ENCODE measurements around the gene PRKD1. TPM values are rescaled to one million over a fixed set of nuclear protein-coding genes. Genes with fewer than 3 reads are reported as not detected.

Gene PRKD1
- total and polyA plus RNA-seq, 10 of the 15 experiments (the other 5 are each of a cell fraction or from before 2014, with no cell fraction given): 0.02 to 0.56 TPM; not detected in 8

DNA sequence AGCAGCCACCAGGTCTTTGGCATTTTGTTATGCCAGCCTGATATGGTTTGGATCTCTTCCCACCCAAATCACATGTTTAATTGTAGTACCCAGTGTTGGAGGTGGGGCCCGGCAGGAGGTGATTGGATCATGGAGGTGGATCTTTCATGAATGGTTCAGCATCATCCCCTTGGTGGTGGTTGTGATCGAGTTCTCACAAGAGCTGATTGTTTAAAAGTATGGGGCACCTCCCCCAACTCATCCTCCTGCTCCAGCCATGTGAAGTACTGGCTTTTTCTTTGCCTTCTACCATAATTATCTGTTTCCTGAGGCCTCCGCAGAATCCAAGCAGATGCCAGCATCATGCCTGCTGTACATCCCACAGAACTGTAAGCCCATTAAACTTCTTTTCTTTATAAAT lies 12.8 kb upstream of the PRKD1 start (continued):
- TF ChIP-seq, protein P1, sequence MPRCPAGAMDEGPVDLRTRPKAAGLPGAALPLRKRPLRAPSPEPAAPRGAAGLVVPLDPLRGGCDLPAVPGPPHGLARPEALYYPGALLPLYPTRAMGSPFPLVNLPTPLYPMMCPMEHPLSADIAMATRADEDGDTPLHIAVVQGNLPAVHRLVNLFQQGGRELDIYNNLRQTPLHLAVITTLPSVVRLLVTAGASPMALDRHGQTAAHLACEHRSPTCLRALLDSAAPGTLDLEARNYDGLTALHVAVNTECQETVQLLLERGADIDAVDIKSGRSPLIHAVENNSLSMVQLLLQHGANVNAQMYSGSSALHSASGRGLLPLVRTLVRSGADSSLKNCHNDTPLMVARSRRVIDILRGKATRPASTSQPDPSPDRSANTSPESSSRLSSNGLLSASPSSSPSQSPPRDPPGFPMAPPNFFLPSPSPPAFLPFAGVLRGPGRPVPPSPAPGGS (IDR thresholded peaks at IDR 0.05; ENCODE audit: borderline replicate concordance, insufficient read depth, low read depth, low read length, poor library complexity, severe bottlenecking): no peak
- TF ChIP-seq RELB (IDR thresholded peaks at IDR 0.05; ENCODE audit: low read depth) (no peak), SIN3A (IDR thresholded peaks at IDR 0.05; ENCODE audit: low read depth, low read length) (no peak), RUNX3 (IDR thresholded peaks at IDR 0.05; ENCODE audit: low read length) (no peak)

DNA sequence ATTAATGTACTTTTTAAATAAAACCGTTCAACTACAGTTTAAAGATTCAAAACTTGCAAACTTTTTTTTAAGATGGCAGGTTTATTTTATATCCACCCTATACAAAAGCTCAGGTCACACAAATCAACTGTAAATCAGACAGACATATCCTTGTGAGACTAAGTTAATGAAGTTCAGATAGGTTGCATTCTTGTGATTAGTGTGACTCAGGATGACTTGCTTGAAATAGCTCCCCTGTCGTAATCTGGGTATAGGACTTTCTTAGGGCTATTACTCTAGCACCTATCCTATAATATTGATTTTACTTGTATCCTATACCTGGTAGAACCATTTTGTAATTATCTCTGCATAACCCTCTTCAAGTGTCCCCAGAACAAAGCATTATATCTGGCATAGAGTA lies 9.5 kb upstream of the PRKD1 start:
- Histone ChIP-seq H4K20me1 (ENCODE audit: control insufficient read depth, insufficient read depth) (no peaks in the 10 kb centered on the region), H3K4me2 (ENCODE audit: control insufficient read depth, insufficient read depth) (no peak overlapping the region), H3K27ac (ENCODE audit: control insufficient read depth, insufficient read depth) (no peak overlapping the region), H2AFZ (ENCODE audit: control insufficient read depth, low read depth, low read length) (no peak overlapping the region), H3K9me3 (replicated peaks; ENCODE audit: control insufficient read depth, insufficient read depth, low read length) (no peaks in the 10 kb centered on the region), H3K4me3 (no peak overlapping the region), H3K4me1 (ENCODE audit: control insufficient read depth, insufficient read depth, low read length) (no peaks in the 10 kb centered on the region), H3K9ac (ENCODE audit: control insufficient read depth, insufficient read depth, low read length) (no peak overlapping the region), H3K79me2 (ENCODE audit: control insufficient read depth, insufficient read depth, low read length) (no peaks in the 10 kb centered on the region), H3K27me3 (replicated peaks in 1 of 2; ENCODE audit: control insufficient read depth in 2 of 2, insufficient read depth in 2 of 2, low read length in 1 of 2) (no peaks in the 10 kb centered on the region), H3K36me3 (ENCODE audit: control insufficient read depth in 2 of 2, insufficient read depth in 2 of 2, low read length in 1 of 2) (no peaks in the 10 kb centered on the region)
- ChIA-PET CTCF (no interaction called here), RAD21 (ENCODE audit: unreplicated experiment) (no interaction called here), SMC1A (ENCODE audit: uncharacterized antibody, unreplicated experiment) (no interaction called here), POLR2A (no interaction called here)
- FAIRE-seq (no peak), DNase-seq (ENCODE audit: low read depth, low spot score) (no peak), ATAC-seq (no peak)
- 23% methylated on average over 2 of the region's 2 CpGs for WGBS (ENCODE audit: insufficient coverage, insufficient replicate concordance, low lambda C conversion rate, missing lambda C conversion rate)
- intact Hi-C loops (cut with micrococcal nuclease; ENCODE audit: unreplicated experiment): no loop called here
- no TSS peak for BruUV-seq (replicated peaks)
- in situ Hi-C loops (cut with MboI): no loop called here
- TF ChIP-seq CHD2 (IDR thresholded peaks at IDR 0.05; ENCODE audit: borderline replicate concordance, low read depth, low read length): no peak
- TF ChIP-seq MEF2B (IDR thresholded peaks at IDR 0.05; ENCODE audit: partially characterized antibody, poor library complexity, severe bottlenecking): no peak
- no peak for TF ChIP-seq RELB (IDR thresholded peaks at IDR 0.05; ENCODE audit: low read depth)
- no peak for TF ChIP-seq HDGF (IDR thresholded peaks at IDR 0.05)
- TF ChIP-seq ELK1 (IDR thresholded peaks at IDR 0.05; ENCODE audit: low read depth, low read length): no peak
- TF ChIP-seq, protein P2, sequence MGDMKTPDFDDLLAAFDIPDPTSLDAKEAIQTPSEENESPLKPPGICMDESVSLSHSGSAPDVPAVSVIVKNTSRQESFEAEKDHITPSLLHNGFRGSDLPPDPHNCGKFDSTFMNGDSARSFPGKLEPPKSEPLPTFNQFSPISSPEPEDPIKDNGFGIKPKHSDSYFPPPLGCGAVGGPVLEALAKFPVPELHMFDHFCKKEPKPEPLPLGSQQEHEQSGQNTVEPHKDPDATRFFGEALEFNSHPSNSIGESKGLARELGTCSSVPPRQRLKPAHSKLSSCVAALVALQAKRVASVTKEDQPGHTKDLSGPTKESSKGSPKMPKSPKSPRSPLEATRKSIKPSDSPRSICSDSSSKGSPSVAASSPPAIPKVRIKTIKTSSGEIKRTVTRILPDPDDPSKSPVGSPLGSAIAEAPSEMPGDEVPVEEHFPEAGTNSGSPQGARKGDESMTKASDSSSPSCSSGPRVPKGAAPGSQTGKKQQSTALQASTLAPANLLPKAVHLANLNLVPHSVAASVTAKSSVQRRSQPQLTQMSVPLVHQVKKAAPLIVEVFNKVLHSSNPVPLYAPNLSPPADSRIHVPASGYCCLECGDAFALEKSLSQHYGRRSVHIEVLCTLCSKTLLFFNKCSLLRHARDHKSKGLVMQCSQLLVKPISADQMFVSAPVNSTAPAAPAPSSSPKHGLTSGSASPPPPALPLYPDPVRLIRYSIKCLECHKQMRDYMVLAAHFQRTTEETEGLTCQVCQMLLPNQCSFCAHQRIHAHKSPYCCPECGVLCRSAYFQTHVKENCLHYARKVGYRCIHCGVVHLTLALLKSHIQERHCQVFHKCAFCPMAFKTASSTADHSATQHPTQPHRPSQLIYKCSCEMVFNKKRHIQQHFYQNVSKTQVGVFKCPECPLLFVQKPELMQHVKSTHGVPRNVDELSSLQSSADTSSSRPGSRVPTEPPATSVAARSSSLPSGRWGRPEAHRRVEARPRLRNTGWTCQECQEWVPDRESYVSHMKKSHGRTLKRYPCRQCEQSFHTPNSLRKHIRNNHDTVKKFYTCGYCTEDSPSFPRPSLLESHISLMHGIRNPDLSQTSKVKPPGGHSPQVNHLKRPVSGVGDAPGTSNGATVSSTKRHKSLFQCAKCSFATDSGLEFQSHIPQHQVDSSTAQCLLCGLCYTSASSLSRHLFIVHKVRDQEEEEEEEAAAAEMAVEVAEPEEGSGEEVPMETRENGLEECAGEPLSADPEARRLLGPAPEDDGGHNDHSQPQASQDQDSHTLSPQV (IDR thresholded peaks at IDR 0.05): no peak
- no peak for TF ChIP-seq POU2F2 (IDR thresholded peaks at IDR 0.05; ENCODE audit: borderline replicate concordance, low read depth, low read length)
- no peak for TF ChIP-seq ETV6 (conservative IDR thresholded peaks at IDR 0.05 in 1 of 2, IDR thresholded peaks at IDR 0.05 in 1 of 2; ENCODE audit: borderline replicate concordance in 1 of 2, low read depth in 1 of 2)
- no peak for TF ChIP-seq FOXM1 (IDR thresholded peaks at IDR 0.05; ENCODE audit: low read depth, low read length)
